ENCODE results near the gene KIAA1328. TPM values are rescaled to one million over a fixed set of nuclear protein-coding genes. Genes with fewer than 3 reads are reported as not detected.

Gene KIAA1328
- polyA plus RNA-seq, 1 of the 3 experiments (the other 2 are of a cell fraction): 2.6 TPM

- TF ChIP-seq EZH2phosphoT487 (IDR thresholded peaks at IDR 0.05; ENCODE audit: borderline replicate concordance, low read depth) (no peak), IRF3 (IDR thresholded peaks at IDR 0.05; ENCODE audit: low read depth, low read length) (no peak), REST (IDR thresholded peaks at IDR 0.05; ENCODE audit: low read depth, low read length) (no peak), RXRA (IDR thresholded peaks at IDR 0.05; ENCODE audit: borderline replicate concordance, low read depth) (no peak), NFIC (IDR thresholded peaks at IDR 0.05; ENCODE audit: borderline replicate concordance) (no peak), TCF12 (IDR thresholded peaks at IDR 0.05) (no peak)
Observed at GRCh38 chr18:36782710-36783109, 46.2 kb upstream of the KIAA1328 start (continued).

GRCh38 chr18:36783792-36784191 is 45.1 kb upstream of the KIAA1328 start:
- no peak for DNase-seq
- POLR2A ChIA-PET: no interaction called here
- Histone ChIP-seq H3K9ac (no peak overlapping the region), H3K4me1 (ENCODE audit: control insufficient read depth in 1 of 2, insufficient read depth in 2 of 2, low read depth in 1 of 2, low read length in 1 of 2) (no peaks in the 10 kb centered on the region; a peak in 1 of 4 replicates), H4K20me1 (ENCODE audit: insufficient read depth) (no peaks in the 10 kb centered on the region), H3K79me2 (ENCODE audit: insufficient read depth) (no peaks in the 10 kb centered on the region), H2AFZ (ENCODE audit: low read depth) (no peak overlapping the region), H3K27me3 (ENCODE audit: insufficient read depth) (no peaks in the 10 kb centered on the region), H3K27ac (ENCODE audit: low read depth in 2 of 2, low read length in 1 of 2) (no peak overlapping the region), H3F3A (replicated peaks; ENCODE audit: insufficient read depth) (no peaks in the 10 kb centered on the region), H3K9me3 (no peaks in the 10 kb centered on the region), H3K9me2 (no peaks in the 10 kb centered on the region), H3K4me2 (no peak overlapping the region), H3K4me3 (ENCODE audit: low read depth in 2 of 2, low read length in 1 of 2) (no peak overlapping the region), H3K36me3 (replicated peaks in 1 of 2; ENCODE audit: control insufficient read depth in 1 of 2, insufficient read depth in 2 of 2, low read length in 1 of 2) (peaks cover 6 to 22% of the 10 kb centered on the region in 2 experiments)
- TF ChIP-seq CHD2 (IDR thresholded peaks at IDR 0.05; ENCODE audit: low read length, partially characterized antibody): no peak
- no peak for TF ChIP-seq USF1 (IDR thresholded peaks at IDR 0.05; ENCODE audit: borderline replicate concordance, low read depth)
- no peak for TF ChIP-seq SIN3A (IDR thresholded peaks at IDR 0.05; ENCODE audit: borderline replicate concordance, low read depth, low read length)
- TF ChIP-seq RXRA (IDR thresholded peaks at IDR 0.05; ENCODE audit: borderline replicate concordance, low read depth): no peak
- TF ChIP-seq POLR2AphosphoS5 (IDR thresholded peaks at IDR 0.05; ENCODE audit: low read depth, low read length): no peak
- no peak for TF ChIP-seq RCOR1 (IDR thresholded peaks at IDR 0.05; ENCODE audit: low read length)
- CTCF ChIA-PET: no interaction called here
- 93% methylated on average over 4 of the region's 5 CpGs for WGBS (ENCODE audit: low lambda C conversion rate)

Data from SK-N-SH (cell line).